ENCODE data around the gene TMEM271.

Gene TMEM271

GRCh38 chr4:531721-532565, 44.2 kb downstream of the TMEM271 start:
- H3K9me3 ChIP-seq (ENCODE audit: control insufficient read depth, insufficient read depth, low read length): no peaks in the 10 kb centered on the region
- H3K4me1 ChIP-seq (ENCODE audit: insufficient read depth, low read length): no peaks in the 10 kb centered on the region
- H3K36me3 ChIP-seq (ENCODE audit: insufficient read depth, low read length): no peaks in the 10 kb centered on the region; the same call in 1 of the 2 replicates
- no peak overlapping the region for H3K9ac ChIP-seq (ENCODE audit: low read depth, low read length)

- H3K4me1 ChIP-seq (ENCODE audit: insufficient read depth, low read length): no peaks in the 10 kb centered on the region
- no peaks in the 10 kb centered on the region; the same call in 1 of the 2 replicates for H3K36me3 ChIP-seq (ENCODE audit: insufficient read depth, low read length)
- H3K9me3 ChIP-seq (ENCODE audit: control insufficient read depth, insufficient read depth, low read length): no peaks in the 10 kb centered on the region
- no peak overlapping the region for H3K9ac ChIP-seq (ENCODE audit: low read depth, low read length)
Measured at GRCh38 chr4:531076-531475, 45.0 kb downstream of the TMEM271 start.

GRCh38 chr4:530017-530781, 45.9 kb downstream of the TMEM271 start:
- Histone ChIP-seq H3K9ac (ENCODE audit: low read depth, low read length) (no peak overlapping the region), H3K36me3 (ENCODE audit: insufficient read depth, low read length) (no peaks in the 10 kb centered on the region; the same call in 1 of the 2 replicates), H3K9me3 (ENCODE audit: control insufficient read depth, insufficient read depth, low read length) (no peaks in the 10 kb centered on the region), H3K4me1 (ENCODE audit: insufficient read depth, low read length) (no peaks in the 10 kb centered on the region)

- Histone ChIP-seq H3K4me1 (ENCODE audit: insufficient read depth, low read length) (no peaks in the 10 kb centered on the region), H3K36me3 (ENCODE audit: insufficient read depth, low read length) (no peaks in the 10 kb centered on the region; the same call in 1 of the 2 replicates), H3K9me3 (ENCODE audit: control insufficient read depth, insufficient read depth, low read length) (no peaks in the 10 kb centered on the region), H3K9ac (ENCODE audit: low read depth, low read length) (no peak overlapping the region)
Measured at GRCh38 chr4:529563-529962, 46.5 kb downstream of the TMEM271 start.

GRCh38 chr4:528835-529234, 47.3 kb downstream of the TMEM271 start:
- H3K36me3 ChIP-seq (ENCODE audit: insufficient read depth, low read length): no peaks in the 10 kb centered on the region; the same call in 1 of the 2 replicates
- H3K4me1 ChIP-seq (ENCODE audit: insufficient read depth, low read length): no peaks in the 10 kb centered on the region
- no peaks in the 10 kb centered on the region for H3K9me3 ChIP-seq (ENCODE audit: control insufficient read depth, insufficient read depth, low read length)
- no peak overlapping the region for H3K9ac ChIP-seq (ENCODE audit: low read depth, low read length)

GRCh38 chr4:528296-528695, 47.8 kb downstream of the TMEM271 start:
- H3K9me3 ChIP-seq (ENCODE audit: control insufficient read depth, insufficient read depth, low read length): no peaks in the 10 kb centered on the region
- no peaks in the 10 kb centered on the region for H3K4me1 ChIP-seq (ENCODE audit: insufficient read depth, low read length)
- H3K9ac ChIP-seq (ENCODE audit: low read depth, low read length): no peak overlapping the region
- H3K36me3 ChIP-seq (ENCODE audit: insufficient read depth, low read length): no peaks in the 10 kb centered on the region; the same call in 1 of the 2 replicates

- peaks cover 4% of the 10 kb centered on the region for H3K36me3 ChIP-seq (ENCODE audit: insufficient read depth, low read length)
- H3K9ac ChIP-seq (ENCODE audit: low read depth, low read length): no peak overlapping the region
- no peaks in the 10 kb centered on the region for H3K4me1 ChIP-seq (ENCODE audit: insufficient read depth, low read length)
- no peaks in the 10 kb centered on the region for H3K9me3 ChIP-seq (ENCODE audit: control insufficient read depth, insufficient read depth, low read length)
Measured at GRCh38 chr4:526971-527460, 49.1 kb downstream of the TMEM271 start.

- Histone ChIP-seq H3K36me3 (ENCODE audit: insufficient read depth, low read length) (peaks cover 6% of the 10 kb centered on the region), H3K4me1 (ENCODE audit: insufficient read depth, low read length) (no peaks in the 10 kb centered on the region), H3K9ac (ENCODE audit: low read depth, low read length) (no peak overlapping the region), H3K9me3 (ENCODE audit: control insufficient read depth, insufficient read depth, low read length) (no peaks in the 10 kb centered on the region)
Measured at GRCh38 chr4:526189-526909, 49.7 kb downstream of the TMEM271 start.

GRCh38 chr4:525660-526059, 50.4 kb downstream of the TMEM271 start:
- no peaks in the 10 kb centered on the region for H3K4me1 ChIP-seq (ENCODE audit: insufficient read depth, low read length)
- no peaks in the 10 kb centered on the region for H3K9me3 ChIP-seq (ENCODE audit: control insufficient read depth, insufficient read depth, low read length)
- H3K36me3 ChIP-seq (ENCODE audit: insufficient read depth, low read length): peaks cover 11% of the 10 kb centered on the region
- no peak overlapping the region for H3K9ac ChIP-seq (ENCODE audit: low read depth, low read length)

GRCh38 chr4:524196-524595, 51.9 kb downstream of the TMEM271 start:
- H3K9me3 ChIP-seq (ENCODE audit: control insufficient read depth, insufficient read depth, low read length): no peaks in the 10 kb centered on the region
- H3K4me1 ChIP-seq (ENCODE audit: insufficient read depth, low read length): no peaks in the 10 kb centered on the region
- H3K36me3 ChIP-seq (ENCODE audit: insufficient read depth, low read length): peaks cover 12% of the 10 kb centered on the region
- no peak overlapping the region for H3K9ac ChIP-seq (ENCODE audit: low read depth, low read length)
